ENCODE measurements around the gene ILKAP. TPM values are rescaled to one million over a fixed set of nuclear protein-coding genes. Genes with fewer than 3 reads are reported as not detected.

Gene ILKAP
- total RNA-seq, 3 donors from 2014 or later: 31.4 to 43.9 (median 38.3) TPM

DNA sequence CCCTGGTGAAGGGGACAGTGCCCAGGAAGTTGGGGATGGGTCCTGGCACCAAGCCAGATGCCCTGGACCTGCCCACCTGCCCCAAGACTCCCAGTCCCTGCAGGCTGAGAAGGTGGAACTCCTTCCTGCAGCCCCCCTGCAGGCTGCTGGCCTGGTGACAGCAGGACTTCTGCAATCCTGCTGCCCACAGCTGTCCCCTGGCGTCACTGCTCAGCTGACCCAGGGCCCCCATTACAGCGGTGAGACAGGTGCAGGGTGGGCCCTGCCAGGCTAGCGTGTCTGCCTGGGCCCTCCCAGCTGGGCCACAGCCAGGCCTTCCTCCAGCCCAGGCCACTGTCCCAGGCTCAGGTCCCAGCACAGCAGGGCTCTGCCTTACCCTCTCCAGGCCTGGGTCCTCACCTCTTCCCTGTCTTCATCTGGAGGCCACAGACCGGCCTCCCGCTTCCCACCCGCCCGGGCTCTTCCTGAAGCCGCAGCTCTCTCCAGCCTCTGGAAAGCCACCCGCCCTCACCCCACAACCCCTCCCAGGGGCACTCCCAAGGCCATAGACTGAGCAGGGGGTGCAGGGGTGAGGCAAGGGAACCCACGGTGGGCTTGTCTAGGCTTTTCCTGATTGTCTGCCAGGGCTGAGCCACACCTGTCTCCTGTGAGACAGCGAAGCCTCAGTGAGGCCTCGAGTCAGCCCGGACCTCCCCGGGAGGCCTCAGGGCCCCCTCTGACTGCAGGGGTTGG is 53.5 kb downstream of the ILKAP start:
- no peaks in the 10 kb centered on the region for H3K27me3 ChIP-seq
- no peaks in the 10 kb centered on the region for H3K36me3 ChIP-seq
- H3K4me3 ChIP-seq: no peak overlapping the region
- TF ChIP-seq POLR2A (IDR thresholded peaks at IDR 0.05) (no peak), POLR2AphosphoS5 (IDR thresholded peaks at IDR 0.05) (no peak)
- TF ChIP-seq, protein P1, sequence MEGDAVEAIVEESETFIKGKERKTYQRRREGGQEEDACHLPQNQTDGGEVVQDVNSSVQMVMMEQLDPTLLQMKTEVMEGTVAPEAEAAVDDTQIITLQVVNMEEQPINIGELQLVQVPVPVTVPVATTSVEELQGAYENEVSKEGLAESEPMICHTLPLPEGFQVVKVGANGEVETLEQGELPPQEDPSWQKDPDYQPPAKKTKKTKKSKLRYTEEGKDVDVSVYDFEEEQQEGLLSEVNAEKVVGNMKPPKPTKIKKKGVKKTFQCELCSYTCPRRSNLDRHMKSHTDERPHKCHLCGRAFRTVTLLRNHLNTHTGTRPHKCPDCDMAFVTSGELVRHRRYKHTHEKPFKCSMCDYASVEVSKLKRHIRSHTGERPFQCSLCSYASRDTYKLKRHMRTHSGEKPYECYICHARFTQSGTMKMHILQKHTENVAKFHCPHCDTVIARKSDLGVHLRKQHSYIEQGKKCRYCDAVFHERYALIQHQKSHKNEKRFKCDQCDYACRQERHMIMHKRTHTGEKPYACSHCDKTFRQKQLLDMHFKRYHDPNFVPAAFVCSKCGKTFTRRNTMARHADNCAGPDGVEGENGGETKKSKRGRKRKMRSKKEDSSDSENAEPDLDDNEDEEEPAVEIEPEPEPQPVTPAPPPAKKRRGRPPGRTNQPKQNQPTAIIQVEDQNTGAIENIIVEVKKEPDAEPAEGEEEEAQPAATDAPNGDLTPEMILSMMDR (IDR thresholded peaks at IDR 0.05): no peak
- no peak for DNase-seq (ENCODE audit: low spot score in 2 of 2)
- intact Hi-C loops (cut with DNase I; ENCODE audit: low total_unique reads): loop anchor here (5.0 kb wide), 1 partner anchor 857 kb away; no protein-coding TSS in a partner anchor
- no peak overlapping the region for H3K27ac ChIP-seq
- no peaks in the 10 kb centered on the region for H3K9me3 ChIP-seq
- H3K4me1 ChIP-seq: no peaks in the 10 kb centered on the region

DNA sequence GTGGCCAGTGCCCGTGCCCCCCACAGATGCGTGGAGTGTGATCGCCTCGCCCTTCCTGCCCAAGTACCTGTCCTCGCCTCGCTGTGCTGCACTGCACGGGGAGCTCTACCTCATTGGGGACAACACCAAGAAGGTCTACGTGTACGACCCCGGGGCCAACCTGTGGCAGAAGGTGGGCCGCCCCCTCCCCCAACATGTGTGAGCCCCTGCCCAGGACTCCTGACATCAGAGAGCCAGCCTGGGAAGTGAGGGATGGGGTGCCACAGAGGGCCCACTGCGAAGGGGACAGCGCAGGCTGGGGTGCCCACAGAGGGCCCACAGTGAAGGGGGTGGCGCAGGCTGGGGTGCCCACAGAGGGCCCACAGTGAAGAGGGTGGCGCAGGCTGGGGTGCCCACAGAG is 54.5 kb downstream of the ILKAP start:
- H3K4me1 ChIP-seq: no peaks in the 10 kb centered on the region
- no peaks in the 10 kb centered on the region for H3K9me3 ChIP-seq
- intact Hi-C loops (cut with DNase I; ENCODE audit: low total_unique reads): loop anchor here (5.0 kb wide), 1 partner anchor 858 kb away; no protein-coding TSS in a partner anchor
- no peak overlapping the region for H3K4me3 ChIP-seq
- H3K27ac ChIP-seq: no peak overlapping the region
- H3K36me3 ChIP-seq: no peaks in the 10 kb centered on the region
- DNase-seq (ENCODE audit: low spot score in 2 of 2): no peak
- TF ChIP-seq POLR2A (IDR thresholded peaks at IDR 0.05) (no peak), POLR2AphosphoS5 (IDR thresholded peaks at IDR 0.05) (no peak)
- TF ChIP-seq, protein P1 (IDR thresholded peaks at IDR 0.05): no peak
- no peaks in the 10 kb centered on the region for H3K27me3 ChIP-seq

DNA sequence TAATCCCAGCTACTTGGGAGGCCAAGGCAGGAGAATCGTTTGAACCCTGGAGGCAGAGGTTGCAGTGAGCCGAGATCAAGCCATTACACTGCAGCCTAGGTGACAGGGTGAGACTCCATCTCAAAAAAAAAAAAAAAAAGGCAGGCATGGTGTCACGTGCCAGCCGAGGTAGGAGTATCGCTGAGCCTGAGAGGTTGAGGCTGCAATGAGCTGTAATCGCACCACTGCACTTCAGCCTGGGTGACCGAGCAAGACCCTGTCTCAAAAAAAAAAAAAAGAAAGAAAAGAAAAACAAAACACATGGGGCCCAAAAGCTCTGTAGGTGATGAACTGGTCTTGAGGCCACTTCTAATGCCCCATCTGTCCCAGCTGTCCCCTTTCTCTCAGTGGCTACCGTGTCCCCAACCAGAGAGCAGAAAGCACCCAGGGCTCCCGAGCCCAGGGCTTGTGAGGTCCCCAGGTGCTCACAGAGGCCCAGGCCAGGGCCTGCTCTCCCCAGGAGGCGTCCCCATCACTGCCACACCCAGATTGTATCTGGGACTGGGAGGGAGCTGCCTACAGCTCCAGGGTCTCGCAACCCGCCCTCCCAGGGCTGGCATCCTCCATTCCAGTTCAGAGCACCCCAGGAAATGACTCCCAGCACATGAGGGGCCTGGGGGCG is 56.5 kb downstream of the ILKAP start:
- no peak for DNase-seq (ENCODE audit: low spot score in 2 of 2)
- H3K27me3 ChIP-seq: no peaks in the 10 kb centered on the region
- TF ChIP-seq POLR2AphosphoS5 (IDR thresholded peaks at IDR 0.05) (no peak), POLR2A (IDR thresholded peaks at IDR 0.05) (no peak)
- TF ChIP-seq, protein P1 (IDR thresholded peaks at IDR 0.05): no peak
- intact Hi-C loops (cut with DNase I; ENCODE audit: low total_unique reads): loop anchor here (5.0 kb wide), 1 partner anchor 860 kb away; no protein-coding TSS in a partner anchor
- no peaks in the 10 kb centered on the region for H3K36me3 ChIP-seq
- no peak overlapping the region for H3K4me3 ChIP-seq
- no peak overlapping the region for H3K27ac ChIP-seq
- no peaks in the 10 kb centered on the region for H3K4me1 ChIP-seq
- no peaks in the 10 kb centered on the region for H3K9me3 ChIP-seq

DNA sequence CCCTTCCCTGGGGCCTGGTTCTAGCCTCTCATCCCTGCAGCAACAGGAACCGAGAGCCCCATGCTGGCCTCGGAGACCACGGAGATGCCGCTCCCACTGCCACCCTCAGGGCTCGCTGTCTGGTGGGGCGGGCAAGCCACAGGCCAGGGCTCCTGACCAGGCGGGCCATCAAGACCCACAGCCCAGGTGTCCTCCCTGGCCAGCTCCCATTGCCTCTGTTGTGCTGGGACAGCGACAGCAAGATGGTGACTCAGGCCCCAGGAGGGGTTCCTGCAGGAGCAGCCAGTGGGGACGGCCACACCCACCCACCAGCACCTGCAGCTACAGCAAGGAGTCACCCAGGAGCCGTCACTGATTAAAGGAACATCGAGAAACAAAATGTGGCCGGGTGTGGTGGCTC is 57.6 kb downstream of the ILKAP start:
- no peak for DNase-seq (ENCODE audit: low spot score in 2 of 2)
- Histone ChIP-seq H3K4me3 (no peak overlapping the region), H3K4me1 (no peaks in the 10 kb centered on the region), H3K27me3 (no peaks in the 10 kb centered on the region), H3K36me3 (no peaks in the 10 kb centered on the region), H3K9me3 (no peaks in the 10 kb centered on the region), H3K27ac (no peak overlapping the region)
- no peak for TF ChIP-seq POLR2A (IDR thresholded peaks at IDR 0.05)
- TF ChIP-seq, protein P1 (IDR thresholded peaks at IDR 0.05): no peak
- TF ChIP-seq POLR2AphosphoS5 (IDR thresholded peaks at IDR 0.05): no peak
- intact Hi-C loops (cut with DNase I; ENCODE audit: low total_unique reads): loop anchor here (5.0 kb wide), 1 partner anchor 861 kb away; no protein-coding TSS in a partner anchor

DNA sequence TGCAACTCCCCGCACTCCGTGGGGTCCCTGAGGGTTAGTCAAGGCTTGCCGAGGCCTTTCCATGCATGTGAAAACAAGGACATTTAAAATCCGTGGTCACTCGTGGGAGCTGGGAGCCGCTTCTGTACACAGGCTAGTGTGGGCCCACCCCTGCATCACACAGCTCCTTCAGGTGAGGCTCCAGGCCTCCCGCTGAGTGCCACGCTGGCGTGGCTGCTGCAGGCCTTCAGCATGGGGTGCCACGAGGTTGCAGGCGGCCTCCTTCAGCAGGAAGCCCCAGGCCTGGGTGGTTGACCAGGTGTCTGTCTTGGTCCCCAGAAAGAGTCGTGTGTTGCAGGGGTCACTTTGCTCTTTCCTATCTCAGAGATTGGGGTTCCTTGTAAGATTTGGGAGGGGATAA is 58.4 kb downstream of the ILKAP start:
- intact Hi-C loops (cut with DNase I; ENCODE audit: low total_unique reads): loop anchor here (5.0 kb wide), 1 partner anchor 862 kb away; no protein-coding TSS in a partner anchor
- Histone ChIP-seq H3K4me1 (no peaks in the 10 kb centered on the region), H3K4me3 (no peak overlapping the region), H3K9me3 (no peaks in the 10 kb centered on the region), H3K27me3 (no peaks in the 10 kb centered on the region), H3K27ac (no peak overlapping the region), H3K36me3 (no peaks in the 10 kb centered on the region)
- no peak for DNase-seq (ENCODE audit: low spot score in 2 of 2)
- TF ChIP-seq, protein P1 (IDR thresholded peaks at IDR 0.05): no peak
- TF ChIP-seq POLR2A (IDR thresholded peaks at IDR 0.05): no peak
- no peak for TF ChIP-seq POLR2AphosphoS5 (IDR thresholded peaks at IDR 0.05)
